Lower leg skin (tissue), 3 donors: Measurements from ENCODE around the gene NFIX.

Source experiments
- CTCF ChIP-seq, 3 donors: fragments of 450-650 bp; IDR thresholded peaks; one replicate each; pipeline ENCODE4 v1.5.1; 2016; ENCODE audit warnings: antibody characterized with exemption in 3 of 3, mild to moderate bottlenecking in 3 of 3, moderate library complexity in 2 of 3
- POLR2A ChIP-seq, 2 donors: fragments of 450-650 bp; IDR thresholded peaks; one replicate each; pipeline ENCODE4 v1.6.1; 2016 to 2017; ENCODE audit warnings: antibody characterized with exemption in 2 of 2, mild to moderate bottlenecking in 1 of 2, moderate library complexity in 1 of 2

- TF ChIP-seq CTCF (IDR thresholded peaks at IDR 0.05), result no peak
- TF ChIP-seq POLR2A (IDR thresholded peaks at IDR 0.05), result no peak
Observed at GRCh38 chr19:13034636-13035035, 39.4 kb downstream of the NFIX start.
